ENCODE measurements around the gene PCDH10. TPM values are rescaled to one million over a fixed set of nuclear protein-coding genes. Genes with fewer than 3 reads are reported as not detected.

Gene PCDH10
- total RNA-seq, 2 donors from 2014 or later: 0.44 to 0.94 TPM

DNA sequence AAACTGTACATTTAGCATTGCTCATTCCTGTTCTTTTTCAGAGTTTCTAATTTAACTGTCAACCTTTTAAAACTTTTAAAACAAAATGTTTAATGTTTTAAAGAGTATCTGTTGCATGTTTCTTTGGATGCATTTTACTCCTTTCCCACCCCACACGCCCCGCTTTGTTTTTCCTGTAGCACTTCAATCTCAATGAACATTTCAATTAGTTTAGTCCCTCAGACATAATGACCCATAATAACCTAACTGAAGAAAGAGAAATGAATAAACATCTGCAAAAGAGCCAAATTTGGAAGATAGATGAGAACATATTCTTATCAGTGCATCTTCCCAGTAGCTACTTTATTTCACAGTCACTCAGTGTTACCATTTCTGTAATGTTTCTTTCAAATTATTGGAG is 7.5 kb downstream of the PCDH10 start:
- no peak overlapping the region for H3K4me3 ChIP-seq
- no peaks in the 10 kb centered on the region for H3K9me3 ChIP-seq
- TF ChIP-seq, protein P1, sequence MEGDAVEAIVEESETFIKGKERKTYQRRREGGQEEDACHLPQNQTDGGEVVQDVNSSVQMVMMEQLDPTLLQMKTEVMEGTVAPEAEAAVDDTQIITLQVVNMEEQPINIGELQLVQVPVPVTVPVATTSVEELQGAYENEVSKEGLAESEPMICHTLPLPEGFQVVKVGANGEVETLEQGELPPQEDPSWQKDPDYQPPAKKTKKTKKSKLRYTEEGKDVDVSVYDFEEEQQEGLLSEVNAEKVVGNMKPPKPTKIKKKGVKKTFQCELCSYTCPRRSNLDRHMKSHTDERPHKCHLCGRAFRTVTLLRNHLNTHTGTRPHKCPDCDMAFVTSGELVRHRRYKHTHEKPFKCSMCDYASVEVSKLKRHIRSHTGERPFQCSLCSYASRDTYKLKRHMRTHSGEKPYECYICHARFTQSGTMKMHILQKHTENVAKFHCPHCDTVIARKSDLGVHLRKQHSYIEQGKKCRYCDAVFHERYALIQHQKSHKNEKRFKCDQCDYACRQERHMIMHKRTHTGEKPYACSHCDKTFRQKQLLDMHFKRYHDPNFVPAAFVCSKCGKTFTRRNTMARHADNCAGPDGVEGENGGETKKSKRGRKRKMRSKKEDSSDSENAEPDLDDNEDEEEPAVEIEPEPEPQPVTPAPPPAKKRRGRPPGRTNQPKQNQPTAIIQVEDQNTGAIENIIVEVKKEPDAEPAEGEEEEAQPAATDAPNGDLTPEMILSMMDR (IDR thresholded peaks at IDR 0.05): no peak
- peaks cover 0 to 10% of the 10 kb centered on the region in 2 donors for H3K4me1 ChIP-seq
- H3K27me3 ChIP-seq: peaks cover 7 to 11% of the 10 kb centered on the region in 2 donors
- H3K36me3 ChIP-seq: no peaks in the 10 kb centered on the region
- H3K27ac ChIP-seq: no peak overlapping the region
- no peak for DNase-seq (ENCODE audit: low spot score)

GRCh38 chr4:133157460-133158160 is 8.5 kb downstream of the PCDH10 start:
- Histone ChIP-seq H3K4me3 (no peak overlapping the region), H3K36me3 (no peaks in the 10 kb centered on the region)

DNA sequence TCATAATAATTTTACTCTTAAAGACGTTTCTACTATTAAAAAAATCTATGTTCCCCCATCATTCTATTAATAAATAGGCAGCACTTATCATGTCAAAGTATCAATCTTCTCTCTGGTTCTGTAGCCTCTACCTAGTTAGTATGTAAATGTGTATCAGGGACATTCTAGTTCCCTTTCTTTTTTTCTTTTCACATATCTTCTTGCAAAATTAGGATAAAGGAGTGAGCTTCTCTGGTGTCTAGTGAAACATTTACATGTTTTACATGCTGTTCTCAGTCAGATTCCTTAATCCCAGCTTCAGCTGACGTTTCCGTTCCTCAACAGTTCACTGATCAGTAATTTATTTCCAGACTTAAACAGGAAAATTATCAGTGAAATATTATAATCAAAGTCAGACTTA is 11.8 kb downstream of the PCDH10 start:
- H3K36me3 ChIP-seq: no peaks in the 10 kb centered on the region
- no peaks in the 10 kb centered on the region for H3K9me3 ChIP-seq
- no peak overlapping the region for H3K27ac ChIP-seq
- TF ChIP-seq, protein P1 (IDR thresholded peaks at IDR 0.05): no peak
- H3K4me3 ChIP-seq: no peak overlapping the region
- no peak for DNase-seq (ENCODE audit: low spot score)
- no peaks in the 10 kb centered on the region for H3K4me1 ChIP-seq
- no peaks in the 10 kb centered on the region for H3K27me3 ChIP-seq

More at GRCh38 chr4:133157460-133158160, 8.5 kb downstream of the PCDH10 start:
- H3K9me3 ChIP-seq: no peaks in the 10 kb centered on the region
- no peak for DNase-seq (ENCODE audit: low spot score)
- H3K27ac ChIP-seq: no peak overlapping the region
- peaks cover 0 to under 1% of the 10 kb centered on the region in 2 donors for H3K27me3 ChIP-seq
- H3K4me1 ChIP-seq: no peaks in the 10 kb centered on the region
- TF ChIP-seq, protein P1 (IDR thresholded peaks at IDR 0.05): no peak

DNA sequence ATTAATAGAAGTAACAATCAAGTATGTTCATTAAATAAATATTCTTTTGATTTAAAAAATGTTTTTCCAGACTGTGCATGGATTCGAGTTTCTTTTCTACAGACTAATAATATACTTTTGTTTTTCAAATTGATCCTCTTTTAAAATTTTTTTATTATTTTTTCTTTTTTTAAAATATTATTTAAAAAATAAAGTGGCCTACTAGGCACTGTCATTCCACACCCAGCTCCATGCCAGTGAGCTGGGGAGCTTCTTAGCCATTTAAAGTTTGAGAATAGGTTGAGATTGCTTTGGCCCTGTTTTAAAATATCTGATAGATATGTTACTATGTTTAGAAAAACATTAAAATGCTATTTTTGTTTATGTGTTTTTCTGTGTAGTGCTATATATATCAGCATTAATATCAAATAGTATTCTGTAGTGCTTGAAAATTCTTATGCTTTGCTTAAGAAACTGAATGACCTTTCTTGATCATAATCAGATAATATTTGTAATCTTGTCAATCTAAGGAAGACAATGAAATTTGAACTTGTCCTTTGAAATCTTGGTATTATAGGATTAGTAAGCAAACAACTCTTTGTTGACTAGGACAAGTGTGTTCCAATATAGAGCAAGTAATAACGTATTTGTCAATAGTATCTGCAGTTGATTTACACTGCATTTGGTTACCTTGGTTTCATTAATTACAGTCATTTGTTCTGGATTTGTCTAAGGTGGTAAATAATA is 12.6 kb downstream of the PCDH10 start:
- Histone ChIP-seq H3K27me3 (no peaks in the 10 kb centered on the region), H3K9me3 (no peaks in the 10 kb centered on the region), H3K36me3 (no peaks in the 10 kb centered on the region), H3K4me3 (no peak overlapping the region), H3K4me1 (no peaks in the 10 kb centered on the region), H3K27ac (no peak overlapping the region)
- TF ChIP-seq, protein P1 (IDR thresholded peaks at IDR 0.05): no peak
- DNase-seq (ENCODE audit: low spot score): no peak

- no peaks in the 10 kb centered on the region for H3K9me3 ChIP-seq
- no peak for DNase-seq (ENCODE audit: low spot score)
- no peak overlapping the region for H3K27ac ChIP-seq
- H3K4me3 ChIP-seq: no peak overlapping the region
- H3K27me3 ChIP-seq: no peaks in the 10 kb centered on the region
- no peaks in the 10 kb centered on the region for H3K36me3 ChIP-seq
- no peaks in the 10 kb centered on the region for H3K4me1 ChIP-seq
- TF ChIP-seq, protein P1 (IDR thresholded peaks at IDR 0.05): no peak
Measured at GRCh38 chr4:133162941-133163340, 13.8 kb downstream of the PCDH10 start.

All from right atrium auricular region (tissue), 2 donors.